Endothelial cell of hepatic sinusoid (primary cell): ENCODE measurements around the gene ITGA2.

Experiments
- in situ Hi-C: cut with HindIII; loops from 2 replicates; pipeline ENCODE4 v1.10.0; 2017; ENCODE audit warnings: low sequenced_read_pairs

Gene ITGA2

GRCh38 chr5:53130266-53130665 lies 141.1 kb downstream of the ITGA2 start:
- in situ Hi-C loops, result no loop called here

DNA sequence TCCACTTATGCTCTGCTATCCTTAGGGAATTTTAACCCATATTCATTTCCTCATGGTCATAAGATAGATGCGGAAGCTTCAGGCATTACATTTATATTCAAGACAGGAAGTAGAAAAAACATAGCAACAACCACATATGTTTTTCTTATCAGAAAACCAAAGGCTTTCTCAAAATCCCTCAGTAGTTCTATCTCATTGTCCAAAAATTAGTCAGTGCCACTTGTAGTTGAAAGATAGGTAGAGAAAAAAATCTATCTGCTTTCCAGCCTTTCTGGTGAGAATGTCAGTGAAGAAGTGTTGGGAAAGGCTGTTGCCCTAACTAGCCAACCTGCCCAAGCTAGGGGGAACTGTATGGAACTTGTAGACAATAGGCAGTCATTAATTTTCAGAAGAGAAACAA lies 143.9 kb downstream of the ITGA2 start:
- in situ Hi-C loops, result no loop called here
